Omental fat pad (tissue), 4 donors: Measurements from ENCODE around the gene GAD1. TPM values are rescaled to one million over a fixed set of nuclear protein-coding genes. Genes with fewer than 3 reads are reported as not detected.

ENCODE experiments used
- ATAC-seq: fragments of 150-250 bp; one replicate; pipeline ENCODE4 v1.9.1; 2016; ENCODE audit warnings: mild to moderate bottlenecking, moderate library complexity; ENCODE audit not compliant: low FRiP score
- DNase-seq: peaks from one replicate; pipeline ENCODE4 v3.0.0-alpha.2; 2019; ENCODE audit warnings: low spot score
- CTCF ChIP-seq, 3 donors: fragments of 450-650 bp; IDR thresholded peaks; one replicate each; pipeline ENCODE4 v1.5.1; 2016 to 2017; ENCODE audit warnings: antibody characterized with exemption in 3 of 3, mild to moderate bottlenecking in 3 of 3, moderate library complexity in 2 of 3
- small RNA-seq: library from RNA; depleted of rRNA; stranded (forward); fragments of <200 nt; gene quantifications from one replicate; pipeline ENCODE3, GENCODE V24; 2016
- total RNA-seq, 4 donors: library from RNA; depleted of rRNA; stranded (reverse); fragments of >200 nt; gene quantifications; one replicate each; pipeline ENCODE4 v1.1.0, GENCODE V29; 2016

The GAD1 gene
- total RNA-seq, 4 donors from 2014 or later: 0.31 TPM; not detected in 3

GRCh38 chr2:170891893-170892292 lies 75.2 kb downstream of the GAD1 start:
- ATAC-seq (no peak), DNase-seq (no peak)
- no peak for TF ChIP-seq CTCF (IDR thresholded peaks at IDR 0.05)

GRCh38 chr2:170892391-170892951 lies 75.8 kb downstream of the GAD1 start:
- TF ChIP-seq CTCF (IDR thresholded peaks at IDR 0.05): no peak
- ATAC-seq (no peak), DNase-seq (no peak)

GRCh38 chr2:170895023-170895757 lies 78.5 kb downstream of the GAD1 start:
- DNase-seq (no peak), ATAC-seq (peak; percentile 80)
- TF ChIP-seq CTCF (IDR thresholded peaks at IDR 0.05): no peak

- no peak for TF ChIP-seq CTCF (IDR thresholded peaks at IDR 0.05)
- ATAC-seq (no peak), DNase-seq (no peak)
Measured at GRCh38 chr2:170896622-170897021, 79.9 kb downstream of the GAD1 start.

GRCh38 chr2:170897108-170897507 lies 80.4 kb downstream of the GAD1 start:
- ATAC-seq: no peak
- no peak for TF ChIP-seq CTCF (IDR thresholded peaks at IDR 0.05)
- no peak for DNase-seq

GRCh38 chr2:170905864-170906263 lies 89.2 kb downstream of the GAD1 start:
- DNase-seq: no peak
- no peak for ATAC-seq
- no peak for TF ChIP-seq CTCF (IDR thresholded peaks at IDR 0.05)

Small RNA genes lying within 50 kb of the gene (small RNA-seq; reads per million reads assigned to genes)
- not detected for gene RF00019

Other genes starting within 250 kb of the GAD1 start
- gene SP5, start 101.5 kb upstream of the GAD1 start, total RNA-seq: 10 to 100 TPM in 1 of 4 donors, under 1 TPM in 1, not detected in 2; 0.65 to 22.1 TPM
- gene ERICH2, start 46.5 kb upstream of the GAD1 start, total RNA-seq: not detected
- gene GORASP2, start 112.4 kb downstream of the GAD1 start, total RNA-seq: 10 to 100 TPM; 42.7 to 50.5 (median 46.1) TPM